GM18502 (cell line): ENCODE results near the gene APOBEC3H.

Experiments used
- ATAC-seq: cut with Tn5 transposase; IDR thresholded peaks from one replicate; pipeline ENCODE4 v1.9.1; 2021; ENCODE audit warnings: mild to moderate bottlenecking; ENCODE audit not compliant: unreplicated experiment, poor library complexity

Gene APOBEC3H

GRCh38 chr22:39151329-39151975, 54.4 kb downstream of the APOBEC3H start:
- no peak for ATAC-seq

- ATAC-seq: no peak
These were observed 55.0 kb downstream of the APOBEC3H start for GRCh38 chr22:39152024-39152510.

GRCh38 chr22:39152511-39153219, 55.6 kb downstream of the APOBEC3H start, which contains the start of gene CBX7:
Gene CBX7 (minus strand): TSS chr22:39152680. CDS start chr22:39152444, 236 bp downstream.
- peak; percentile 67 for ATAC-seq

- ATAC-seq: peak; percentile 9
These were observed 56.2 kb downstream of the APOBEC3H start for GRCh38 chr22:39153220-39153717.
